Neural progenitor cell (in vitro differentiated cells): ENCODE data around the gene C11orf21.

ENCODE experiments used
- CTCF ChIP-seq: fragments of 200-600 bp; sonication (generic); IDR thresholded peaks from 2 replicates; pipeline ENCODE4 v1.5.1; 2017; ENCODE audit warnings: antibody characterized with exemption, mild to moderate bottlenecking
- EZH2 ChIP-seq: fragments of 200-600 bp; sonication (generic); IDR thresholded peaks from 2 replicates; pipeline ENCODE4 v1.6.1; 2017; ENCODE audit warnings: antibody characterized with exemption, mild to moderate bottlenecking, moderate library complexity
- EZH2phosphoT487 ChIP-seq: fragments of 200-600 bp; sonication (generic); IDR thresholded peaks from 2 replicates; pipeline ENCODE4 v1.6.1; 2017; ENCODE audit warnings: antibody characterized with exemption

DNA sequence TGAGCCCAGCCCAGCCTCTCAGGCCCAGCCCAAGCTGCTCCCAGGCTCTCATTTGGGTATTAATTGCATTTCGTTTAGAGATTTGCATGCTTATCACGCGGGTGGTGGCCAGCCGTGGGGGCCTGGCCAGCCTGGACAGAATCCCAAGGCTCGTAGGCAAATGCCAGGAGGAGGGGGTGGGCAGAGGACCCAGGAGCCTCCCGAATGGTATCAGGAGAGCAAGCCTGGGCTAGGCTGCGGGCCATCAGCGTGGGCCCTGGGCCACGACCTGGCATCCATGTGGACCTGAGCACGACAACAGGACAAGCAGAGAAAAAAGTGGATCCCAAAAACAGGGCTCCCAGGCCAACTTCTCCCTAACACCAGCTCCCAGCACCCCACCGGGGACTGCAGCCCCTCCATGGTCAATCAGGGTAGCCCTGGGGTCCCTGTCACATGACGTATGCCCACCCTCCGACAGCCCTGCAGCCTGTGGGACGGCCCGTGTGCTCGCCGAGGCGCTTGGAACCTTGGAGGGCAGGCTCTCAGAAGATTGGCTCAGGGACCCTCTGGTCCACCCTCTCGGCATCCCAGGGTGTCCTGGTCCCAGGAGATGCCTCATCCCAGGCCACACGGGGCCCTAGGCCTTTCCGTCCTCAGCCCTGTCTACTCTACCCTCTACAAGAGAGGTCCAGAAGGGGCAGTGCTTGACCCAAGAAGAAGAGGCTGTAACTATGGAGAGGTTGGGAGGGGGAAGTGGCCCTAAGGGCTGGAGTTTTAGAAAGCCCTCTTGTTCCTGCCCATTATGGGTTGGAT lies 40.1 kb downstream of the C11orf21 start:
- TF ChIP-seq CTCF (no peak), EZH2 (no peak), EZH2phosphoT487 (no peak)
